Measurements from ENCODE around the gene TMEM59. TPM values are rescaled to one million over a fixed set of nuclear protein-coding genes. Genes with fewer than 3 reads are reported as not detected.

Gene TMEM59
- total and polyA plus RNA-seq, 4 donors: 152 to 468 (median 336) TPM

- Histone ChIP-seq H3K36me3 (ENCODE audit: control insufficient read depth in 4 of 4, insufficient read depth in 4 of 4, low read length in 4 of 4) (no peaks in the 10 kb centered on the region), H3K27ac (ENCODE audit: low read depth in 1 of 2, low read length in 1 of 2) (no peak overlapping the region), H3K9ac (ENCODE audit: insufficient read depth in 1 of 2, low read length in 2 of 2) (no peak overlapping the region), H3K4me3 (no peak overlapping the region), H3K27me3 (ENCODE audit: control insufficient read depth in 3 of 3, insufficient read depth in 3 of 3, low read length in 2 of 3) (no peaks in the 10 kb centered on the region), H3K9me3 (ENCODE audit: control insufficient read depth in 4 of 4, insufficient read depth in 3 of 4, low read length in 3 of 4) (no peaks in the 10 kb centered on the region), H3K4me1 (ENCODE audit: control insufficient read depth in 5 of 5, insufficient read depth in 5 of 5, low read length in 5 of 5) (no peaks in the 10 kb centered on the region)
- TF ChIP-seq CTCF (IDR thresholded peaks at IDR 0.05; ENCODE audit: control extremely low read depth, extremely low read depth): no peak
- DNase-seq (no peak), ATAC-seq (ENCODE audit: insufficient read depth, low FRiP score) (no peak)
- WGBS, 2 donors: 77 to 88% methylated on average over 4 of the region's 4 CpGs
Measured at GRCh38 chr1:53992085-53992874, 60.7 kb downstream of the TMEM59 start.

DNA sequence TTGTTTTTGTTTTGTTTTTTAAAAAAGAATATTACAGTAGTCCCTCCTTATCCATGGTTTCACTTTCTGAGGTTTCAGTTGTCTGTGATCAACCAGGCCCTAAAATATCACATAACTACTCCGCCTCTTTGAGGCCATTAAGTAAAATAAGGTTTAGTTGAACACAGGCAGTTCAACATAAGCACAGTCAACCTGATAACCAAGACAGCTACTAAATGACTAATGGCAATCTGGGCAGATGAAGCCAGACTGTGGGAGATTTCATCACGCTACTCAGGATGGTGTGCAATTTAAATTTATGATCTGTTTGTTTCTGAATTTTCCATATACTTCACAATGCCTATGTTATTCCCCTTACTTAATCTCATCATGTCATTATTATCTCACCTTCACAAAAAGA, 65.1 kb downstream of the TMEM59 start:
- H3K4me3 ChIP-seq: no peak overlapping the region
- H3K9me3 ChIP-seq (ENCODE audit: control insufficient read depth in 4 of 4, insufficient read depth in 3 of 4, low read length in 3 of 4): no peaks in the 10 kb centered on the region
- DNase-seq (no peak), ATAC-seq (ENCODE audit: insufficient read depth, low FRiP score) (no peak)
- no peaks in the 10 kb centered on the region for H3K27me3 ChIP-seq (ENCODE audit: control insufficient read depth in 3 of 3, insufficient read depth in 3 of 3, low read length in 2 of 3)
- WGBS, 2 donors: 86 to 89% methylated on average over 2 of the region's 2 CpGs
- H3K9ac ChIP-seq (ENCODE audit: insufficient read depth in 1 of 2, low read length in 2 of 2): no peak overlapping the region
- no peak overlapping the region for H3K27ac ChIP-seq (ENCODE audit: low read depth in 1 of 2, low read length in 1 of 2)
- H3K4me1 ChIP-seq (ENCODE audit: control insufficient read depth in 5 of 5, insufficient read depth in 5 of 5, low read length in 5 of 5): no peaks in the 10 kb centered on the region
- no peak for TF ChIP-seq CTCF (IDR thresholded peaks at IDR 0.05; ENCODE audit: control extremely low read depth, extremely low read depth)
- no peaks in the 10 kb centered on the region for H3K36me3 ChIP-seq (ENCODE audit: control insufficient read depth in 4 of 4, insufficient read depth in 4 of 4, low read length in 4 of 4)

- no peak overlapping the region for H3K27ac ChIP-seq (ENCODE audit: low read depth in 1 of 2, low read length in 1 of 2)
- no peak overlapping the region for H3K4me3 ChIP-seq
- no peak for TF ChIP-seq CTCF (IDR thresholded peaks at IDR 0.05; ENCODE audit: control extremely low read depth, extremely low read depth)
- DNase-seq: no peak
- no peak overlapping the region for H3K9ac ChIP-seq (ENCODE audit: insufficient read depth in 1 of 2, low read length in 2 of 2)
- ATAC-seq (ENCODE audit: insufficient read depth, low FRiP score): no peak
- H3K9me3 ChIP-seq (ENCODE audit: control insufficient read depth in 4 of 4, insufficient read depth in 3 of 4, low read length in 3 of 4): no peaks in the 10 kb centered on the region
- peaks cover 0 to 9% (median 0%) of the 10 kb centered on the region in 5 donors for H3K4me1 ChIP-seq (ENCODE audit: control insufficient read depth in 5 of 5, insufficient read depth in 5 of 5, low read length in 5 of 5)
- WGBS, 2 donors: 91 to 96% methylated on average over 3 of the region's 3 CpGs
- no peaks in the 10 kb centered on the region for H3K27me3 ChIP-seq (ENCODE audit: control insufficient read depth in 3 of 3, insufficient read depth in 3 of 3, low read length in 2 of 3)
- H3K36me3 ChIP-seq (ENCODE audit: control insufficient read depth in 4 of 4, insufficient read depth in 4 of 4, low read length in 4 of 4): no peaks in the 10 kb centered on the region
Measured at GRCh38 chr1:53986458-53986857, 66.5 kb downstream of the TMEM59 start.

DNA sequence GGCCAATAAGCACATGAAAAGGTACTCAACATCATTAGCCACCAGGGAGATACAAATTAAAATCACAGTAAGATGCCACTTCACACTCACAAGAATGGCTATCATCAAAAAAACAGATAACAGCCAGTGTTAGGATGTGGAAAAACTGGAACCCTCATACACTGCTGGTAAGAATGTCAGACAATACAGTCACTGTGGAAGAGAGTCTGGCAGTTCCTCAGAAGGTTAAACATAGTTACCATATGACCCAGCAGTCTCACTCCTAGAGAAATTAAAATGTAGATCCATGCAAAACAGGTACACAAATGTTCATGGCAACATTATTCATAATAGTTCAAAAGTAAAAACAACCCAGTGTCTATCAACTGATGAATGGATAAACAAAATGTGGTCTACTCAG, 68.3 kb downstream of the TMEM59 start:
- no peak for DNase-seq
- Histone ChIP-seq H3K4me3 (no peak overlapping the region), H3K9ac (ENCODE audit: insufficient read depth in 1 of 2, low read length in 2 of 2) (no peak overlapping the region), H3K36me3 (ENCODE audit: control insufficient read depth in 4 of 4, insufficient read depth in 4 of 4, low read length in 4 of 4) (no peaks in the 10 kb centered on the region), H3K27me3 (ENCODE audit: control insufficient read depth in 3 of 3, insufficient read depth in 3 of 3, low read length in 2 of 3) (no peaks in the 10 kb centered on the region), H3K9me3 (ENCODE audit: control insufficient read depth in 4 of 4, insufficient read depth in 3 of 4, low read length in 3 of 4) (no peaks in the 10 kb centered on the region), H3K27ac (ENCODE audit: low read depth in 1 of 2, low read length in 1 of 2) (no peak overlapping the region), H3K4me1 (ENCODE audit: control insufficient read depth in 5 of 5, insufficient read depth in 5 of 5, low read length in 5 of 5) (peaks cover 0 to 9% (median 0%) of the 10 kb centered on the region in 5 donors)
- no peak for ATAC-seq (ENCODE audit: insufficient read depth, low FRiP score)
- TF ChIP-seq CTCF (IDR thresholded peaks at IDR 0.05; ENCODE audit: control extremely low read depth, extremely low read depth): no peak

Measured in lung (tissue), 12 donors.